Activated CD8-positive, alpha-beta memory T cell treated with anti-CD3 and anti-CD28 coated beads, Interleukin-2, amount 50 U/mL, for 1 hour (primary cell): ENCODE measurements around the gene KIAA0232.
"Not testable (repeated sequence)": the region's sequence is repeated elsewhere in the genome, so short reads cannot be mapped to it uniquely, and the experiment has no call there.

Experiments used
- DNase-seq: peaks from one replicate; pipeline ENCODE4 v3.0.0-alpha.2; 2020; ENCODE audit errors: extremely low read depth

KIAA0232 gene

GRCh38 chr4:6773616-6774540 lies 8.6 kb upstream of the KIAA0232 start:
- no peak for DNase-seq

GRCh38 chr4:6775746-6776145 lies 6.8 kb upstream of the KIAA0232 start:
- no peak for DNase-seq

- DNase-seq = no peak
These were observed 5.4 kb upstream of the KIAA0232 start for GRCh38 chr4:6776920-6777635.

- no peak for DNase-seq
These were observed 4.8 kb upstream of the KIAA0232 start for GRCh38 chr4:6777636-6778281.

GRCh38 chr4:6778435-6778834 lies 4.1 kb upstream of the KIAA0232 start:
- no peak for DNase-seq

- no peak for DNase-seq
These were observed 2.6 kb upstream of the KIAA0232 start for GRCh38 chr4:6779667-6780565.

GRCh38 chr4:6781113-6781512 lies 1.4 kb upstream of the KIAA0232 start:
- DNase-seq = no peak

- DNase-seq = no peak
These were observed 966 bp upstream of the KIAA0232 start for GRCh38 chr4:6781561-6781960.

- no peak for DNase-seq
These were observed 251 bp downstream of the KIAA0232 start for GRCh38 chr4:6782846-6783110.

GRCh38 chr4:6783111-6783981 lies 819 bp downstream of the KIAA0232 start:
- DNase-seq = peak; percentile 59

- DNase-seq = no peak
These were observed 3.0 kb downstream of the KIAA0232 start for GRCh38 chr4:6785572-6785925.

GRCh38 chr4:6788123-6788522 lies 5.6 kb downstream of the KIAA0232 start:
- DNase-seq = no peak

GRCh38 chr4:6791245-6791644 lies 8.7 kb downstream of the KIAA0232 start:
- DNase-seq = not testable (repeated sequence)

GRCh38 chr4:6791796-6792195 lies 9.3 kb downstream of the KIAA0232 start:
- not testable (repeated sequence) for DNase-seq

GRCh38 chr4:6794189-6794588 lies 11.7 kb downstream of the KIAA0232 start:
- no peak for DNase-seq

GRCh38 chr4:6795821-6796220 lies 13.3 kb downstream of the KIAA0232 start:
- DNase-seq = no peak

GRCh38 chr4:6797368-6797767 lies 14.8 kb downstream of the KIAA0232 start:
- DNase-seq = not testable (repeated sequence)

- no peak for DNase-seq
These were observed 16.6 kb downstream of the KIAA0232 start for GRCh38 chr4:6799091-6799490.

- DNase-seq = no peak
These were observed 19.5 kb downstream of the KIAA0232 start for GRCh38 chr4:6802025-6802424.

- DNase-seq = no peak
These were observed 20.1 kb downstream of the KIAA0232 start for GRCh38 chr4:6802626-6803025.

- DNase-seq = no peak
These were observed 20.7 kb downstream of the KIAA0232 start for GRCh38 chr4:6803246-6803645.
